ENCODE results near the gene TTLL5.
A peak's percentile ranks its signal among the peaks of the same experiment; 100 is the strongest.

TTLL5 gene

GRCh38 chr14:75806352-75806832 is 145.3 kb downstream of the TTLL5 start:
- DNase-seq = no peak

- no peak for DNase-seq
Measured at GRCh38 chr14:75807667-75808360, 146.8 kb downstream of the TTLL5 start.

GRCh38 chr14:75811136-75811829 is 150.2 kb downstream of the TTLL5 start:
- no peak for DNase-seq

- peak; percentile 88 for DNase-seq
Measured at GRCh38 chr14:75811872-75812499, 150.9 kb downstream of the TTLL5 start.

DNA sequence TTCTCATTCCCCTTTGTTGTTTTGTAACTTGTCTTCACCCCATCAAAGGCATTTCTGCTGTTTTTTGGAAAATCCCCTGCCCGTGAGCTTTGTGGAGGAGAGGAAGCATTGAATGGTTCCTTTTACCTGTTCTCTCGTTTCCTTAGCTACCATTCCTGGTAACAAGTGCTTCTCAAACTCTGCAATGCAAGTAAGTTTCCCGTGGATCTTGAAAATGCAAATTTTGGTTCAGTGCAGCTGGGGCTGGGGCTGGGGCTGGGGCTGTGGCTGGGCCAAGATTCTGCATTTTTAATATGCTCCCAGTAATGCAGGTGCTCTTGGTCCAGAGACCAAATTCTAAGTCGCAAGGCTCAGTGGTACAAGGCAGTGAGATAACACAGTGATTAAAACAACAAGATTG is 151.6 kb downstream of the TTLL5 start:
- DNase-seq = no peak

- DNase-seq = no peak
Measured at GRCh38 chr14:75820761-75821160, 159.7 kb downstream of the TTLL5 start.

DNA sequence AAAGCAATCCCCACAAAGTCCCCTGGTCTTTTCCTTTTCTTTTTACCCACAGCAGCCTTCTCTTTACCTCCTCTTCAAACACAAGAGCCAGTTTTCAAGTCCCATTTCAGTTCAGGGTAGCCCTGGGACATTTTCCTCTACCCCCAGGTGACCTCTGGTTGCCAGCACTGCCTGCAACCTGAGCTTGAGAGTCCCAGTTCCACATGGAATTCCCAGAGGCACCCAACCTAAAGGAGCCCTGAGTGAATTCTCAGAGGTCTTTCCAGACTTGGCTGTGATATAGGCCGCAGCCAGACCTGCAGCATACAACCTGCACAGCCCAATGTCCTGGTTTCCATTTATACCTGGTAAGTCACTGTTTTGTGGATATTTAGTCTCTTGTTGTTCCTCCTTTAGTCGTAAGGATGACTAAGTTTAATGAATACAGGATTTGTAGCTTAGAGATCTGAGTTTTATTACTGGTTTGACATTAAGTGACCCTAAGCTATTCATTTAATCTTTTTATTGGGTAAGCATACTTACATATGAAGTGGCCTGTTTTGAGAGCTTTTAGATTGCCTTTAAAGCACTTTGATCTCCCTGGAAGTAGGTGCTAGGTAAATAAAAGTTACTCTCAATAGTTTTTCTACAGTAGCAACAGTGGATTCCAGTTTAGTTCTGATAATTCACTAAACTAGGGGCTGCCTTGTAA is 160.9 kb downstream of the TTLL5 start:
- DNase-seq = no peak

DNA sequence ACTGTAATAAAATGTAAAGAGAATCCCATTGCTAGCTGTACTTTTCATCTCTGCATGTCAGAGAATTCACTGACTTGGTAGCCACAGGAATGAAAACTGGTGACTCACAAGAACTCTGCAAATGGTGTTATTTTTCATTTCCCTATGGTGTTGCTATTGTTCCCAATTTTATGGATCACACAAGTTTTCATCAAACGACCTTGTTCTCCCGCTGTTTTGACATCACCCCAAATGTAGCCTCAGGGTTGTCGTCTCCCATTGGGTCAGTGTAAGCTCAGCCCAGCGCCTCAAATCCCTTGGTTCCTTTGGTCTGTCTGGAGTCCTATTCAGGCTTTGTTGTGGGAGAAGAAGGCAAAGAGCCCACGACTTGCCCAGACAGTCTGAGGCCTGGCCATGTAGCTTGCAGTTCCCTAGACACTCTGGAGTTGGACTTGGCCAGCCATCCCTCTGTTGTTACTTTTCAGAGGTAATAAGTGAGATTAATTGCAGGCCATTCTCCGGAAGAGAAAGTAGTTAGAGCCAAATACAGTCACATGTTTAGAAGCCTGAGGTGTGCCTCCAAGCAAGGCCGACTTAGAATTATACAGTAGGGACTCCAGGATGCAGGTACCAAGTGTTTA is 161.6 kb downstream of the TTLL5 start:
- no peak for DNase-seq

- no peak for DNase-seq
Measured at GRCh38 chr14:75823334-75823733, 162.3 kb downstream of the TTLL5 start.

DNA sequence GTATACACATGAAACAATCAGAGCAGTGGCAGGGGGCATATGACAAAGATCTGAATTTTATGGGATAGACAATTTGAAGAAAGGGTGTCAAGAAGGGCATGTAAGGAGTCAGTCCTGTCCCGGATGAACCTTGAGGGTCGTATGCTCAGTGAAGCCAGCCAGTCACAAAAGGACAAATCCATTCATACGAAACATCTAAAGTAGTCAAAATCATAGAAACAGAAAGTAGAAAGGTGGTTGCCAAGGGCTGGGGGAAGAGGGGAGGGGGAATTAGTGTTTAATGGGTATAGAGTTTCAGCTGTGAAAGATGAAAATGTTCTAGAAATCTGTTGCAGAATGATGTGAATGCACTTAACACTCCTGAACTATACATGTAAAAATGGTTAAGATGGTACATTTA is 163.3 kb downstream of the TTLL5 start:
- DNase-seq = no peak

DNA sequence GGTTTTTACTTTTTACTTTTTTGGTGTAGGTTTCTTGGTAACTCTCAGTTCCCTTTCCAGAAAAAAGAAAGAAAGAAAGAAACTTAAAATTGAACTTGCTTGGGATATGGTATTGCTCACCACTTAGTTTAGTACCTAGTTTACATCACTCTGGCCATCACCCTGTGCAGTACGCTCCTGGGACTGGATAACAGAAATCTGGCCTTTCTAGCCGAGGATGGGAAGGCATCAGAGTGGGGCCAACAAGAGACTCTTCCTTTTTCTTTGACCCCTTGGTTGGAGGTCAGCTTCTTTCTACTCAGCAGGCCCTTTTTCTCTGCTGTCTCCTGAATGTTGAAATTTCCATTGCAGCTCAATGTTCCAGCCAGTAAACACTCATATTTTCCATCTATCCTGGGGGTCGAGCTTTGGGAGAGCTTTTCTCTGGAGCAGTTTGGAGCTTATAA is 164.1 kb downstream of the TTLL5 start:
- DNase-seq = no peak

- DNase-seq = no peak
Measured at GRCh38 chr14:75826599-75826998, 165.6 kb downstream of the TTLL5 start.

DNA sequence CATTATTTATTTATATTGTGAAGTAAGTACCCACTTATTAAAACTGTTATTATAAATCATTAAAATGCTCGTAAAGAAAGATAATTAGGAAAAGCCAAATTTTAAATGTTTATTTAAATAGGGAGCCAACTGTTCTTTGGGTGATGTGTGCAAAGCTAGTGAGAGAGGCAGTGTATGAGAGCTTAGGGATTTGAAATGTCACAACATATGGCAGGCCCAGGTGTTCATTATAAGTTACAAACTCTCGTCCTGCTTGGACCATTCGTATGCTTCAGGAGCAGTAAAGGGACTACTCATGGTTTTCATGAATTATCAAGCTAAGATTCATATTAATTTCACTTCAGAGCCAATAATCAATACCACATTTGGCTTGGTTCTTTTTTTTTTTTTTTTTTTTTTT is 166.3 kb downstream of the TTLL5 start:
- DNase-seq = no peak

GRCh38 chr14:75829316-75829715 is 168.3 kb downstream of the TTLL5 start:
- DNase-seq = no peak

GRCh38 chr14:75831455-75831854 is 170.4 kb downstream of the TTLL5 start:
- peak; percentile 49 for DNase-seq

GRCh38 chr14:75831952-75832351 is 170.9 kb downstream of the TTLL5 start:
- DNase-seq = no peak

GRCh38 chr14:75832621-75833297 is 171.7 kb downstream of the TTLL5 start:
- DNase-seq = peak; percentile 31

DNA sequence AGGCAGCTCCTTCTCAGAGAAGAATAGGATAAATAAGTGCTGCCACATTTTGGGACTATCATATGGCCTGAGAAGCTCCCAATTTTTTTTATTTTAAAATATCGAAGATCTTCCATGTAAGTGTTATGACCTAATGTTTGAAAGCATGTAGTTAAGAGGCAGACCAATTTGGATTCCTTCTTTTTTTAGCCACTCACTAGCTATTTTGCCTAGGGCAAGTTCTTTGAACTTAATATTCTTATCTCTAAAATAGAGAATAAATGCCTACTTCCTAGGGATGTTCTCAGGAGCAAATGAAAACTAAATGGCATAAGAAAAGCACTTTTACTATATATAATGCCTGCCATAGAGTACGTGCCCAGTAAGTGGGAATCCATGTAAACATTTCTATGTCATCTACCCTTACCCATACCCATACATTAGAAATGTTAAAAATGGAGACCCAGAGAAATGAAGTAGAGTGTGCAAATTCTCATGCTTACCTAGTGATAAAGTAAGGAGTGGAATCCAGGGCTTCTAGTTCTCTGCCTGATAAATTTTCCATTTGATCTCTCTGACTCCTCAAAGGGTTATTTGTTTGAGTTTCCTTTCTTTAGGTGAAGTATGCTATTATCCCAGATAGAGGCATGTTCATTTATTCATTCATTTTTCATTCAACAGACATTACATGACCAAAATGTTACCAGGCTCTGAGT is 172.4 kb downstream of the TTLL5 start:
- no peak for DNase-seq

DNA sequence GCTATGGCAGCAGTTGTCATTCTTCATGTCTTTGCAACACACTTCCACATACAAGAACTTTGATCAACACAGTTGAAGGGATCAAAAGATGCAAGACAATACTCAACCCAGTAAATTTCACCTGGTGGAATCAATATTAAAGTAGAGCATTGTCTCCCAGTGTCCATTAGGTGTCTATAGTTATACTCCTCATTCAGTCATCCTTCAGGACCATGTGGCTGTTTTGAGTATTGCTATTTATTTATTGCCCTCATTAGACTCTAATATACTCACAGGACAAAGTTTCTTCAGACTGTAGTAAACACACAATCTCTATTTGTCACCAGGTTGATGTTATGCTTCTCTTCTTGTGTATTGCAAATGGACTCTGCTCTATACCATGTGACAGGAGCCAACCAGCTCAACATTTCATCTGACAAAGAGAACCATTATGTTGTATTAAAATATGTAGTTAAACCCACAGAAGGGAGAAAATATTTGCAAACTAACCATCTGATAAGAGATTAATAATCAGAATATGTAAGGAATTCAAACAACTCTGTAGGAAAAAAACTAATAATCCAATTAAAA is 174.2 kb downstream of the TTLL5 start:
- DNase-seq = no peak

- no peak for DNase-seq
Measured at GRCh38 chr14:75835737-75836136, 174.7 kb downstream of the TTLL5 start.

GRCh38 chr14:75837151-75837787 is 176.2 kb downstream of the TTLL5 start:
- DNase-seq = no peak

Measured in NCI-H2081 treated with DMSO at 0.1 percent for 48 hours (cell line).